GM12878 (cell line): ENCODE measurements around the gene DOK7.

Source experiments
- CREM ChIP-seq: IDR thresholded peaks from 2 replicates; pipeline ENCODE4 v1.6.1; 2014; ENCODE audit warnings: antibody characterized with exemption, low read depth
- NR2C2 ChIP-seq: IDR thresholded peaks from 2 replicates; pipeline ENCODE4 v1.6.1; 2011; ENCODE audit warnings: borderline replicate concordance, low read depth; ENCODE audit not compliant: control insufficient read depth, insufficient read length
- TBL1XR1 ChIP-seq: IDR thresholded peaks from 2 replicates; pipeline ENCODE4 v1.6.1; 2012; ENCODE audit warnings: low read depth, low read length, improper control_type of control experiment
- YY1 ChIP-seq: IDR thresholded peaks from 2 replicates; pipeline ENCODE4 v1.6.1; 2011; ENCODE audit warnings: low read depth, mild to moderate bottlenecking, low read length
- TF ChIP-seq, protein P1 (sequence below): IDR thresholded peaks from 2 replicates; pipeline ENCODE4 v1.6.1; 2012; ENCODE audit warnings: mild to moderate bottlenecking, low read depth, low read length
- TF ChIP-seq, protein P2 (sequence below): IDR thresholded peaks from 2 replicates; pipeline ENCODE4 v1.6.1; 2012; ENCODE audit warnings: low read depth, low read length, improper control_type of control experiment

DNA sequence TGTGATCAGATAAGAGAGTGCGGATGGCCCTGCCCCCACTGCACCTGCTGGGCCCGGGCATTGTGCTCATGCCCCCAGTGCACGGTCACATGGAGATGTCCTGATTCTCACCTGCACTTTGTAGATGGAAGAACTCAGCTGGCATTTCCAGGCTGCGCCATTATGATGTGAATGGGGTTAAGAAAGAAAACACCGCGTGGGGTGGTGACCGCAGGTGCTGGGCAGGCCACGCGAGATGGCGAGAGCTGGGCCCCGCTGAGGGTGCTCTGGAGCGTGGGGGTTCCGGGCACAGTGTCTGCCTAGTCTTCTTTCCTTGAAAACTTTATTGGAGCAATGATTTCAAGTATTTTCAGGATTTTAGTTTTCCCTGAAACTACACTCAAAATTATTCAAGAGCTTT is 39.2 kb upstream of the DOK7 start:
- TF ChIP-seq CREM: no peak
- TF ChIP-seq, protein P1, sequence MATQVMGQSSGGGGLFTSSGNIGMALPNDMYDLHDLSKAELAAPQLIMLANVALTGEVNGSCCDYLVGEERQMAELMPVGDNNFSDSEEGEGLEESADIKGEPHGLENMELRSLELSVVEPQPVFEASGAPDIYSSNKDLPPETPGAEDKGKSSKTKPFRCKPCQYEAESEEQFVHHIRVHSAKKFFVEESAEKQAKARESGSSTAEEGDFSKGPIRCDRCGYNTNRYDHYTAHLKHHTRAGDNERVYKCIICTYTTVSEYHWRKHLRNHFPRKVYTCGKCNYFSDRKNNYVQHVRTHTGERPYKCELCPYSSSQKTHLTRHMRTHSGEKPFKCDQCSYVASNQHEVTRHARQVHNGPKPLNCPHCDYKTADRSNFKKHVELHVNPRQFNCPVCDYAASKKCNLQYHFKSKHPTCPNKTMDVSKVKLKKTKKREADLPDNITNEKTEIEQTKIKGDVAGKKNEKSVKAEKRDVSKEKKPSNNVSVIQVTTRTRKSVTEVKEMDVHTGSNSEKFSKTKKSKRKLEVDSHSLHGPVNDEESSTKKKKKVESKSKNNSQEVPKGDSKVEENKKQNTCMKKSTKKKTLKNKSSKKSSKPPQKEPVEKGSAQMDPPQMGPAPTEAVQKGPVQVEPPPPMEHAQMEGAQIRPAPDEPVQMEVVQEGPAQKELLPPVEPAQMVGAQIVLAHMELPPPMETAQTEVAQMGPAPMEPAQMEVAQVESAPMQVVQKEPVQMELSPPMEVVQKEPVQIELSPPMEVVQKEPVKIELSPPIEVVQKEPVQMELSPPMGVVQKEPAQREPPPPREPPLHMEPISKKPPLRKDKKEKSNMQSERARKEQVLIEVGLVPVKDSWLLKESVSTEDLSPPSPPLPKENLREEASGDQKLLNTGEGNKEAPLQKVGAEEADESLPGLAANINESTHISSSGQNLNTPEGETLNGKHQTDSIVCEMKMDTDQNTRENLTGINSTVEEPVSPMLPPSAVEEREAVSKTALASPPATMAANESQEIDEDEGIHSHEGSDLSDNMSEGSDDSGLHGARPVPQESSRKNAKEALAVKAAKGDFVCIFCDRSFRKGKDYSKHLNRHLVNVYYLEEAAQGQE: no peak
- TF ChIP-seq TBL1XR1: no peak
- TF ChIP-seq, protein P2, sequence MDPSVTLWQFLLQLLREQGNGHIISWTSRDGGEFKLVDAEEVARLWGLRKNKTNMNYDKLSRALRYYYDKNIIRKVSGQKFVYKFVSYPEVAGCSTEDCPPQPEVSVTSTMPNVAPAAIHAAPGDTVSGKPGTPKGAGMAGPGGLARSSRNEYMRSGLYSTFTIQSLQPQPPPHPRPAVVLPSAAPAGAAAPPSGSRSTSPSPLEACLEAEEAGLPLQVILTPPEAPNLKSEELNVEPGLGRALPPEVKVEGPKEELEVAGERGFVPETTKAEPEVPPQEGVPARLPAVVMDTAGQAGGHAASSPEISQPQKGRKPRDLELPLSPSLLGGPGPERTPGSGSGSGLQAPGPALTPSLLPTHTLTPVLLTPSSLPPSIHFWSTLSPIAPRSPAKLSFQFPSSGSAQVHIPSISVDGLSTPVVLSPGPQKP: no peak
- TF ChIP-seq YY1: no peak
- TF ChIP-seq NR2C2: no peak
